ENCODE measurements around the gene KLF15. TPM values are rescaled to one million over a fixed set of nuclear protein-coding genes. Genes with fewer than 3 reads are reported as not detected.

The KLF15 gene
- total RNA-seq, 1 experiment from 2014 or later = 14.7 TPM

DNA sequence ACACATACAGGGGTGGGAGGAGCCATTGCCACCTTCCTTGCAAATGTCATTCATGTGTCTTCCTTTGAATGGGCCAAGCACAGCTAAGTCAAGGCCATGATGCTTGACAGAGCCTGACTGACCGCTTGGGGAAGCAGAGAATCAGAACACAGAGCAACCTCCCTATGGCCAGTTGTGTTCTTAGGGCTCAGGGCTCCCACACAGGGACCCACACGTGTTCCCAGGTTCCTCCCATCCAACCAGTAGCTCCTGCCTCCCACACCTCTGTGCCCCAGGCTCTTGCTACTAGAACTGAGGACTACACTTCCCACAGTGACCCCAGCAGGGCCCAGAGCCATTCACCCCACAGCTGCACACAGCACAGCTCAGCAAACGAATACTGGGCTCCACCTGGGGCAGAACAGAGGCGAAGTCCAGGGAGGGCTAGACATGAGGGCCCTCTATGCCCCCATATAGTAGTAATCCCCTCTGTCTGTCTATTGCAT, 42.9 kb downstream of the KLF15 start:
- Mint-ChIP-seq H3K36me3 (peaks cover 10% of the 10 kb centered on the region; the same call in 1 of the 2 replicates), H3K27me3 (ENCODE audit: low read depth) (no peaks in the 10 kb centered on the region; the same call in 1 of the 2 replicates), H3K27ac (no peak overlapping the region), H3K4me1 (peaks cover 14% of the 10 kb centered on the region), H3K4me3 (no peak overlapping the region), H3K9me3 (peaks cover 15% of the 10 kb centered on the region)
- CTCF ChIA-PET = no interaction called here
- TF ChIP-seq JAZF1 (CRISPR knock-in tag; IDR thresholded peaks at IDR 0.05) = no peak
- no peak for TF ChIP-seq FOXP1 (CRISPR knock-in tag; IDR thresholded peaks at IDR 0.05; ENCODE audit: borderline replicate concordance)
- TF ChIP-seq E2F1 (CRISPR knock-in tag; IDR thresholded peaks at IDR 0.05) = no peak
- no peak for TF ChIP-seq HMGA2 (CRISPR knock-in tag; IDR thresholded peaks at IDR 0.05)
- no peak for TF ChIP-seq TEAD1 (CRISPR knock-in tag; IDR thresholded peaks at IDR 0.05)
- TF ChIP-seq RELA (CRISPR knock-in tag; IDR thresholded peaks at IDR 0.05; ENCODE audit: borderline replicate concordance) = no peak
- TF ChIP-seq IRF2 (CRISPR knock-in tag; IDR thresholded peaks at IDR 0.05; ENCODE audit: borderline replicate concordance, low read depth) = no peak
- TF ChIP-seq, protein P1, sequence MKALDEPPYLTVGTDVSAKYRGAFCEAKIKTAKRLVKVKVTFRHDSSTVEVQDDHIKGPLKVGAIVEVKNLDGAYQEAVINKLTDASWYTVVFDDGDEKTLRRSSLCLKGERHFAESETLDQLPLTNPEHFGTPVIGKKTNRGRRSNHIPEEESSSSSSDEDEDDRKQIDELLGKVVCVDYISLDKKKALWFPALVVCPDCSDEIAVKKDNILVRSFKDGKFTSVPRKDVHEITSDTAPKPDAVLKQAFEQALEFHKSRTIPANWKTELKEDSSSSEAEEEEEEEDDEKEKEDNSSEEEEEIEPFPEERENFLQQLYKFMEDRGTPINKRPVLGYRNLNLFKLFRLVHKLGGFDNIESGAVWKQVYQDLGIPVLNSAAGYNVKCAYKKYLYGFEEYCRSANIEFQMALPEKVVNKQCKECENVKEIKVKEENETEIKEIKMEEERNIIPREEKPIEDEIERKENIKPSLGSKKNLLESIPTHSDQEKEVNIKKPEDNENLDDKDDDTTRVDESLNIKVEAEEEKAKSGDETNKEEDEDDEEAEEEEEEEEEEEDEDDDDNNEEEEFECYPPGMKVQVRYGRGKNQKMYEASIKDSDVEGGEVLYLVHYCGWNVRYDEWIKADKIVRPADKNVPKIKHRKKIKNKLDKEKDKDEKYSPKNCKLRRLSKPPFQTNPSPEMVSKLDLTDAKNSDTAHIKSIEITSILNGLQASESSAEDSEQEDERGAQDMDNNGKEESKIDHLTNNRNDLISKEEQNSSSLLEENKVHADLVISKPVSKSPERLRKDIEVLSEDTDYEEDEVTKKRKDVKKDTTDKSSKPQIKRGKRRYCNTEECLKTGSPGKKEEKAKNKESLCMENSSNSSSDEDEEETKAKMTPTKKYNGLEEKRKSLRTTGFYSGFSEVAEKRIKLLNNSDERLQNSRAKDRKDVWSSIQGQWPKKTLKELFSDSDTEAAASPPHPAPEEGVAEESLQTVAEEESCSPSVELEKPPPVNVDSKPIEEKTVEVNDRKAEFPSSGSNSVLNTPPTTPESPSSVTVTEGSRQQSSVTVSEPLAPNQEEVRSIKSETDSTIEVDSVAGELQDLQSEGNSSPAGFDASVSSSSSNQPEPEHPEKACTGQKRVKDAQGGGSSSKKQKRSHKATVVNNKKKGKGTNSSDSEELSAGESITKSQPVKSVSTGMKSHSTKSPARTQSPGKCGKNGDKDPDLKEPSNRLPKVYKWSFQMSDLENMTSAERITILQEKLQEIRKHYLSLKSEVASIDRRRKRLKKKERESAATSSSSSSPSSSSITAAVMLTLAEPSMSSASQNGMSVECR (CRISPR knock-in tag; IDR thresholded peaks at IDR 0.05; ENCODE audit: borderline replicate concordance) = no peak
- TF ChIP-seq, protein P2, sequence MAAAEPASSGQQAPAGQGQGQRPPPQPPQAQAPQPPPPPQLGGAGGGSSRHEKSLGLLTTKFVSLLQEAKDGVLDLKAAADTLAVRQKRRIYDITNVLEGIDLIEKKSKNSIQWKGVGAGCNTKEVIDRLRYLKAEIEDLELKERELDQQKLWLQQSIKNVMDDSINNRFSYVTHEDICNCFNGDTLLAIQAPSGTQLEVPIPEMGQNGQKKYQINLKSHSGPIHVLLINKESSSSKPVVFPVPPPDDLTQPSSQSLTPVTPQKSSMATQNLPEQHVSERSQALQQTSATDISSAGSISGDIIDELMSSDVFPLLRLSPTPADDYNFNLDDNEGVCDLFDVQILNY (CRISPR knock-in tag; IDR thresholded peaks at IDR 0.05) = no peak
- TF ChIP-seq, protein P3, sequence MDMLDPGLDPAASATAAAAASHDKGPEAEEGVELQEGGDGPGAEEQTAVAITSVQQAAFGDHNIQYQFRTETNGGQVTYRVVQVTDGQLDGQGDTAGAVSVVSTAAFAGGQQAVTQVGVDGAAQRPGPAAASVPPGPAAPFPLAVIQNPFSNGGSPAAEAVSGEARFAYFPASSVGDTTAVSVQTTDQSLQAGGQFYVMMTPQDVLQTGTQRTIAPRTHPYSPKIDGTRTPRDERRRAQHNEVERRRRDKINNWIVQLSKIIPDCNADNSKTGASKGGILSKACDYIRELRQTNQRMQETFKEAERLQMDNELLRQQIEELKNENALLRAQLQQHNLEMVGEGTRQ (CRISPR knock-in tag; IDR thresholded peaks at IDR 0.05) = no peak
- no peak for TF ChIP-seq FOXJ3 (CRISPR knock-in tag; IDR thresholded peaks at IDR 0.05; ENCODE audit: borderline replicate concordance)
- no peak for TF ChIP-seq ELF4 (CRISPR knock-in tag; IDR thresholded peaks at IDR 0.05; ENCODE audit: low read depth)
- TF ChIP-seq, protein P4, sequence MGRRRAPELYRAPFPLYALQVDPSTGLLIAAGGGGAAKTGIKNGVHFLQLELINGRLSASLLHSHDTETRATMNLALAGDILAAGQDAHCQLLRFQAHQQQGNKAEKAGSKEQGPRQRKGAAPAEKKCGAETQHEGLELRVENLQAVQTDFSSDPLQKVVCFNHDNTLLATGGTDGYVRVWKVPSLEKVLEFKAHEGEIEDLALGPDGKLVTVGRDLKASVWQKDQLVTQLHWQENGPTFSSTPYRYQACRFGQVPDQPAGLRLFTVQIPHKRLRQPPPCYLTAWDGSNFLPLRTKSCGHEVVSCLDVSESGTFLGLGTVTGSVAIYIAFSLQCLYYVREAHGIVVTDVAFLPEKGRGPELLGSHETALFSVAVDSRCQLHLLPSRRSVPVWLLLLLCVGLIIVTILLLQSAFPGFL (CRISPR knock-in tag; IDR thresholded peaks at IDR 0.05; ENCODE audit: borderline replicate concordance) = no peak
- TF ChIP-seq ATF1 (CRISPR knock-in tag; IDR thresholded peaks at IDR 0.05) = no peak
- TF ChIP-seq ZNF263 (CRISPR knock-in tag; IDR thresholded peaks at IDR 0.05; ENCODE audit: low read depth) = no peak
- no peak for TF ChIP-seq TP53 (CRISPR knock-in tag; IDR thresholded peaks at IDR 0.05)
- TF ChIP-seq, protein P5, sequence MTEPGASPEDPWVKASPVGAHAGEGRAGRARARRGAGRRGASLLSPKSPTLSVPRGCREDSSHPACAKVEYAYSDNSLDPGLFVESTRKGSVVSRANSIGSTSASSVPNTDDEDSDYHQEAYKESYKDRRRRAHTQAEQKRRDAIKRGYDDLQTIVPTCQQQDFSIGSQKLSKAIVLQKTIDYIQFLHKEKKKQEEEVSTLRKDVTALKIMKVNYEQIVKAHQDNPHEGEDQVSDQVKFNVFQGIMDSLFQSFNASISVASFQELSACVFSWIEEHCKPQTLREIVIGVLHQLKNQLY (CRISPR knock-in tag; IDR thresholded peaks at IDR 0.05) = no peak
- DNase-seq (ENCODE audit: low spot score) = no peak
- no peak for ATAC-seq
- POLR2A ChIA-PET = no interaction called here

Data from WTC11 (cell line).